Measurements from ENCODE around the gene AGBL4.

The AGBL4 gene

DNA sequence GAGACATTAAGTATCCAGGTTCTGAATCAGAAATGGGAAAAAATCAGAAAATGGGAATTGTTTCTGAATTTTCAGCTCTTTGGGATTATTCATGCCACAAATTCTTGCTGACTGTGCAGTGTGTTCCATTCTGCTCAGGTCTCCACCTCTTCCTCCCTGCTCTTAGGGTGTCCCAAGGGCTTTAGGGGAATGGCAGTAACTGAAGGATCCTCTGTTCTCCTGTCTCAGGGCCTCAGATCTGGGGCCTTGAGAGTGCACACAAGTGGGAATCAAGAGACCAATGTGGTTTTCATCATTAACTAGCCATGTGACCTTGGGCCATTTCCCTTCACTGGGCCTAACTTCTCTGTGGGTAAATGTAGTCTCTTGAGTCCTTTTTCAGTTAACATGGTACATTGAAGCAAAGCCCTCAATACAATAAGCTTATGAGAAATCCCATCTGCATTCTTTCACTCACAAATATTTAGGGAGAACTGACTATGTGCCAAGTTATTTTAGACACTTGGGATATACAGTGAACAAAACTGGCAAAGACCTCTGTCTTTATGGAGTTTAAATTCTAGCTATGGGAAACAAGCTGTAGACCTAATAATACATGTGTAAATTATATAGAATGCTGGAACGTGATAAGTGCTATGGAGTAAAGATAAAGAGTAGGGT, 1476.1 kb downstream of the AGBL4 start:
- no peaks in the 10 kb centered on the region for H3K27me3 ChIP-seq (ENCODE audit: insufficient read depth, low read length)
- H3K36me3 ChIP-seq (ENCODE audit: insufficient read depth, low read length) = no peaks in the 10 kb centered on the region
- no peak overlapping the region for H3K9ac ChIP-seq (ENCODE audit: low read length)
- H4K20me1 ChIP-seq (ENCODE audit: insufficient read depth, low read length) = no peaks in the 10 kb centered on the region
- H3K9me2 ChIP-seq (ENCODE audit: low read depth, low read length) = no peaks in the 10 kb centered on the region
- no peak overlapping the region for H3K4me2 ChIP-seq (ENCODE audit: low read length)
- no peaks in the 10 kb centered on the region for H3K4me1 ChIP-seq (ENCODE audit: insufficient read depth, low read length, severe bottlenecking)
- H3K27ac ChIP-seq (ENCODE audit: low read depth, low read length, poor library complexity, severe bottlenecking) = no peak overlapping the region
- H3K79me2 ChIP-seq (ENCODE audit: insufficient read depth, low read length) = no peaks in the 10 kb centered on the region
- no peak overlapping the region for H2AFZ ChIP-seq (ENCODE audit: low read length)
- H3K4me3 ChIP-seq (ENCODE audit: low read depth, low read length, poor library complexity, severe bottlenecking) = no peak overlapping the region
- H3K9me3 ChIP-seq (ENCODE audit: low read length) = no peaks in the 10 kb centered on the region
- H3F3A ChIP-seq (ENCODE audit: insufficient read depth, low read length) = no peaks in the 10 kb centered on the region
- no peak for TF ChIP-seq EZH2 (IDR thresholded peaks at IDR 0.05; ENCODE audit: borderline replicate concordance, low read length)
- TF ChIP-seq, protein P1, sequence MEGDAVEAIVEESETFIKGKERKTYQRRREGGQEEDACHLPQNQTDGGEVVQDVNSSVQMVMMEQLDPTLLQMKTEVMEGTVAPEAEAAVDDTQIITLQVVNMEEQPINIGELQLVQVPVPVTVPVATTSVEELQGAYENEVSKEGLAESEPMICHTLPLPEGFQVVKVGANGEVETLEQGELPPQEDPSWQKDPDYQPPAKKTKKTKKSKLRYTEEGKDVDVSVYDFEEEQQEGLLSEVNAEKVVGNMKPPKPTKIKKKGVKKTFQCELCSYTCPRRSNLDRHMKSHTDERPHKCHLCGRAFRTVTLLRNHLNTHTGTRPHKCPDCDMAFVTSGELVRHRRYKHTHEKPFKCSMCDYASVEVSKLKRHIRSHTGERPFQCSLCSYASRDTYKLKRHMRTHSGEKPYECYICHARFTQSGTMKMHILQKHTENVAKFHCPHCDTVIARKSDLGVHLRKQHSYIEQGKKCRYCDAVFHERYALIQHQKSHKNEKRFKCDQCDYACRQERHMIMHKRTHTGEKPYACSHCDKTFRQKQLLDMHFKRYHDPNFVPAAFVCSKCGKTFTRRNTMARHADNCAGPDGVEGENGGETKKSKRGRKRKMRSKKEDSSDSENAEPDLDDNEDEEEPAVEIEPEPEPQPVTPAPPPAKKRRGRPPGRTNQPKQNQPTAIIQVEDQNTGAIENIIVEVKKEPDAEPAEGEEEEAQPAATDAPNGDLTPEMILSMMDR (IDR thresholded peaks at IDR 0.05; ENCODE audit: low read length) = no peak

DNA sequence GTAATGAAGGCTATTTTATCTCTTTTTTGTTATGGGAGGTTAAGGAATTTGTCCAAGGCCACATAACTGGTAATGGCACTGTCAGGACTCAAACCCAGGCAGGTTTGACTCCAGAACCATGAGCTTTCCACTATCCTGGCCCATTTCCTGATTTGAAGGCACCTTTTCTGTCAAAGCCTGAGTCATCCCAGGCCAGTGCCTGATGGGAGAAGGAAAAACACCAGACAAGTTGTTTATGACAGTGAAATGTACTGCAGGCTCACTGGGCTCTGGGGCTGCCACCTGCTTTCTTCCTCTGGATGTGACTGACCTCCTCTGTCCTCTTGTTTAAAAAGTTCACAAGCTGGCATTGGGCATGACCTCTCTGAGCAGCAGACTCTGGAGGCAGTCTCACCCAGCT, 1479.9 kb downstream of the AGBL4 start:
- no peaks in the 10 kb centered on the region for H4K20me1 ChIP-seq (ENCODE audit: insufficient read depth, low read length)
- TF ChIP-seq EZH2 (IDR thresholded peaks at IDR 0.05; ENCODE audit: borderline replicate concordance, low read length) = no peak
- TF ChIP-seq, protein P1 (IDR thresholded peaks at IDR 0.05; ENCODE audit: low read length) = no peak
- H3K4me2 ChIP-seq (ENCODE audit: low read length) = no peak overlapping the region
- H3K27me3 ChIP-seq (ENCODE audit: insufficient read depth, low read length) = no peaks in the 10 kb centered on the region
- no peaks in the 10 kb centered on the region for H3K9me3 ChIP-seq (ENCODE audit: low read length)
- H3K9me2 ChIP-seq (ENCODE audit: low read depth, low read length) = no peaks in the 10 kb centered on the region
- H3K36me3 ChIP-seq (ENCODE audit: insufficient read depth, low read length) = no peaks in the 10 kb centered on the region
- H3K79me2 ChIP-seq (ENCODE audit: insufficient read depth, low read length) = no peaks in the 10 kb centered on the region
- no peaks in the 10 kb centered on the region for H3F3A ChIP-seq (ENCODE audit: insufficient read depth, low read length)
- no peak overlapping the region for H3K9ac ChIP-seq (ENCODE audit: low read length)
- no peak overlapping the region for H3K27ac ChIP-seq (ENCODE audit: low read depth, low read length, poor library complexity, severe bottlenecking)
- no peaks in the 10 kb centered on the region for H3K4me1 ChIP-seq (ENCODE audit: insufficient read depth, low read length, severe bottlenecking)
- no peak overlapping the region for H2AFZ ChIP-seq (ENCODE audit: low read length)
- no peak overlapping the region for H3K4me3 ChIP-seq (ENCODE audit: low read depth, low read length, poor library complexity, severe bottlenecking)

DNA sequence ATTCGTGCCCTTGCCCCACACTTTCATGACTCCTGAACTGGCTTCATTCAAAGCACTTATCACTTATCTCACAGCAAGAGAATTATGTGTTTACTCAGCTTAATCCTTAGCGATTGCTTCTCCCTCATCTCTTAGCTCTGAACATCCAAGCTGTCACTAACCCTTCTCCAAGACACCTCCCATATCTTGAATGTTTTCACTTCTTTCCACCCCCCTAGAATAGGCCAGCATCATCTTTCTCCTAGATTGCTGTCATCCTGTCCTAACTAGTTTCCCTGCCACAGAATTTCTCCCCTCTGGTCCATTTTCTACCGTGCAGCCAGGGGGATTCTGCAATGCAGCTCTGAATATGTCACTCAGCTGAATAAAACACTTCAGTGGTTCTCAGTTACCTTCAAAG, 1483.2 kb downstream of the AGBL4 start:
- H3K9me2 ChIP-seq (ENCODE audit: low read depth, low read length) = no peaks in the 10 kb centered on the region
- no peak for TF ChIP-seq EZH2 (IDR thresholded peaks at IDR 0.05; ENCODE audit: borderline replicate concordance, low read length)
- TF ChIP-seq, protein P1 (IDR thresholded peaks at IDR 0.05; ENCODE audit: low read length) = no peak
- no peaks in the 10 kb centered on the region for H3K79me2 ChIP-seq (ENCODE audit: insufficient read depth, low read length)

More for the DNA sequence above, 1483.2 kb downstream of the AGBL4 start:
- no peaks in the 10 kb centered on the region for H3K27me3 ChIP-seq (ENCODE audit: insufficient read depth, low read length)
- H3K27ac ChIP-seq (ENCODE audit: low read depth, low read length, poor library complexity, severe bottlenecking) = no peak overlapping the region
- H3F3A ChIP-seq (ENCODE audit: insufficient read depth, low read length) = no peaks in the 10 kb centered on the region
- no peak overlapping the region for H2AFZ ChIP-seq (ENCODE audit: low read length)
- no peak overlapping the region for H3K9ac ChIP-seq (ENCODE audit: low read length)
- no peaks in the 10 kb centered on the region for H3K4me1 ChIP-seq (ENCODE audit: insufficient read depth, low read length, severe bottlenecking)
- H3K4me2 ChIP-seq (ENCODE audit: low read length) = no peak overlapping the region
- no peaks in the 10 kb centered on the region for H3K9me3 ChIP-seq (ENCODE audit: low read length)
- H4K20me1 ChIP-seq (ENCODE audit: insufficient read depth, low read length) = no peaks in the 10 kb centered on the region
- no peaks in the 10 kb centered on the region for H3K36me3 ChIP-seq (ENCODE audit: insufficient read depth, low read length)
- H3K4me3 ChIP-seq (ENCODE audit: low read depth, low read length, poor library complexity, severe bottlenecking) = no peak overlapping the region

Data from OCI-LY1 (cell line).